Calu3 (cell line): Measurements from ENCODE around the gene PREP. TPM values are rescaled to one million over a fixed set of nuclear protein-coding genes. Genes with fewer than 3 reads are reported as not detected.

Source experiments
- BruUV-seq: library from RNA; stranded (reverse); fragments of 400-500 nt; replicated peaks from 2 replicates; lab custom pipeline; 2021; lab: Mats Ljungman, UMichigan
- CTCF ChIA-PET: fragments of 300-600 bp; sonication (Branson Sonifier 250); formaldehyde crosslinking; loops from one replicate; lab custom pipeline; 2022; ENCODE audit warnings: antibody characterized with exemption; lab: Charles Lee
- DNase-seq: peaks from one replicate; pipeline ENCODE4 v3.0.0; 2022
- H3K27ac Mint-ChIP-seq: one replicate; pipeline ENCODE4 v1.8.0; 2022; ENCODE audit warnings: mixed read lengths; ENCODE audit not compliant: unreplicated experiment
- H3K27me3 Mint-ChIP-seq: one replicate; pipeline ENCODE4 v1.8.0; 2022; ENCODE audit warnings: mixed read lengths; ENCODE audit not compliant: unreplicated experiment
- H3K36me3 Mint-ChIP-seq: one replicate; pipeline ENCODE4 v1.8.0; 2022; ENCODE audit warnings: mild to moderate bottlenecking, moderate library complexity, mixed read lengths; ENCODE audit not compliant: insufficient read depth, unreplicated experiment
- H3K4me1 Mint-ChIP-seq: one replicate; pipeline ENCODE4 v1.8.0; 2022; ENCODE audit warnings: mild to moderate bottlenecking, low read depth, mixed read lengths; ENCODE audit not compliant: unreplicated experiment
- H3K4me3 Mint-ChIP-seq: one replicate; pipeline ENCODE4 v1.8.0; 2022; ENCODE audit warnings: mild to moderate bottlenecking, low read depth, moderate library complexity, mixed read lengths; ENCODE audit not compliant: unreplicated experiment
- H3K9me3 Mint-ChIP-seq: one replicate; pipeline ENCODE4 v1.8.0; 2022; ENCODE audit warnings: low read depth, mixed read lengths; ENCODE audit not compliant: unreplicated experiment
- intact Hi-C: fragments of 100-400 bp; cut with micrococcal nuclease; formaldehyde crosslinking; loops from one replicate; pipeline ENCODE4 v1.10.0; 2022; ENCODE audit not compliant: unreplicated experiment
- total RNA-seq: library from RNA; stranded (reverse); gene quantifications from 2 replicates; pipeline ENCODE4 v1.2.3, GENCODE V29; 2022
- TF ChIP-seq, protein P1 (sequence below): fragments of 200-600 bp; IDR thresholded peaks from one replicate; pipeline ENCODE4 v1.8.0; 2022; ENCODE audit warnings: antibody characterized with exemption; ENCODE audit not compliant: unreplicated experiment

PREP gene
- total RNA-seq, 1 experiment from 2014 or later = 70.4 TPM

GRCh38 chr6:105336986-105337385 is 65.9 kb downstream of the PREP start:
- no peak for DNase-seq
- H3K4me3 Mint-ChIP-seq = no peak overlapping the region
- H3K4me1 Mint-ChIP-seq = no peaks in the 10 kb centered on the region
- no peak overlapping the region for H3K27ac Mint-ChIP-seq
- CTCF ChIA-PET = no interaction called here
- TF ChIP-seq, protein P1, sequence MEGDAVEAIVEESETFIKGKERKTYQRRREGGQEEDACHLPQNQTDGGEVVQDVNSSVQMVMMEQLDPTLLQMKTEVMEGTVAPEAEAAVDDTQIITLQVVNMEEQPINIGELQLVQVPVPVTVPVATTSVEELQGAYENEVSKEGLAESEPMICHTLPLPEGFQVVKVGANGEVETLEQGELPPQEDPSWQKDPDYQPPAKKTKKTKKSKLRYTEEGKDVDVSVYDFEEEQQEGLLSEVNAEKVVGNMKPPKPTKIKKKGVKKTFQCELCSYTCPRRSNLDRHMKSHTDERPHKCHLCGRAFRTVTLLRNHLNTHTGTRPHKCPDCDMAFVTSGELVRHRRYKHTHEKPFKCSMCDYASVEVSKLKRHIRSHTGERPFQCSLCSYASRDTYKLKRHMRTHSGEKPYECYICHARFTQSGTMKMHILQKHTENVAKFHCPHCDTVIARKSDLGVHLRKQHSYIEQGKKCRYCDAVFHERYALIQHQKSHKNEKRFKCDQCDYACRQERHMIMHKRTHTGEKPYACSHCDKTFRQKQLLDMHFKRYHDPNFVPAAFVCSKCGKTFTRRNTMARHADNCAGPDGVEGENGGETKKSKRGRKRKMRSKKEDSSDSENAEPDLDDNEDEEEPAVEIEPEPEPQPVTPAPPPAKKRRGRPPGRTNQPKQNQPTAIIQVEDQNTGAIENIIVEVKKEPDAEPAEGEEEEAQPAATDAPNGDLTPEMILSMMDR = no peak
- H3K36me3 Mint-ChIP-seq = peaks cover 22% of the 10 kb centered on the region
- intact Hi-C loops = no loop called here
- no peaks in the 10 kb centered on the region for H3K9me3 Mint-ChIP-seq
- no peaks in the 10 kb centered on the region for H3K27me3 Mint-ChIP-seq
- no TSS peak for BruUV-seq

DNA sequence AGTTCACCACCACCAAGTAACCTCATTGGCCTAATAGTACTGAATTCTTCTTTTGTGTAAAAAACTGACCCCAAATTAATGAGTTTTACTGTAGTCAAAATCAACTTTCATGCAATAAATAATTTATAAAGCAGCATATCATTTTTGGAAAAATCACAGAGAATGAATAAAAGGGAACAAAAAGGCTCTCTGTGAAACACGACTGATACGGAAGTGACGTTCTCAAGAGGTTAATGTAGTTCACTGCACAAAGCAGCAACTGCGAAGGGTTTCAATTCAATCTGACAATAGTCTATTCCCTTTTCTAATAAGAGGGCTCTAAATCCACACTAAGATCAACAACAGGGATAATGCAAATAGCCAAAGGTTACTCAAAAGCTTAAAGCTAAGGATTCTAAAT is 70.3 kb downstream of the PREP start:
- intact Hi-C loops = no loop called here
- Mint-ChIP-seq H3K4me3 (no peak overlapping the region), H3K27me3 (no peaks in the 10 kb centered on the region), H3K27ac (no peak overlapping the region), H3K9me3 (no peaks in the 10 kb centered on the region), H3K36me3 (peaks cover 25% of the 10 kb centered on the region), H3K4me1 (peaks cover 11% of the 10 kb centered on the region)
- CTCF ChIA-PET = no interaction called here
- TF ChIP-seq, protein P1 = no peak
- no peak for DNase-seq
- BruUV-seq = no TSS peak

DNA sequence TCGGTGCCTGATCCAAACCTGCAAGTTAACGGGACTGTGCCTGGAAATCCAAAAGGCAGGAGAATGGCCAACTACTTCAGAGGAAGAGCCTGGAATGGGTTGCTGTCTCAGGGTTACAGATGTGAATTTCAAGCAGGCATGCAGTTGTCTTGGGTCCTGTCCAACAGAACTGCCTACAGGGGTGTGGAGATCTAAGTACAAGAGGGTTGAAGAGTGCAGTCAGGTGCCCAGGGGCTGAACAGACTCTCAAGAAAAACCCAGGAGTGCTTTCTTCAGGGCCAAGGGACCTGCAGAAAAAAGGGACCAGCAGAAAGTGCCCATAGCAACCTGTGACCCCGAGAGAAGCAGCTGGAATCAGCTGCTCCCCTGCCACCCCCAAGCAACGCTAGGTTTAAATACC is 71.0 kb downstream of the PREP start:
- Mint-ChIP-seq H3K27ac (no peak overlapping the region), H3K9me3 (no peaks in the 10 kb centered on the region), H3K4me3 (no peak overlapping the region), H3K36me3 (peaks cover 25% of the 10 kb centered on the region), H3K4me1 (peaks cover 18% of the 10 kb centered on the region), H3K27me3 (no peaks in the 10 kb centered on the region)
- CTCF ChIA-PET = no interaction called here
- BruUV-seq = no TSS peak
- DNase-seq = no peak
- TF ChIP-seq, protein P1 = no peak
- intact Hi-C loops = no loop called here

DNA sequence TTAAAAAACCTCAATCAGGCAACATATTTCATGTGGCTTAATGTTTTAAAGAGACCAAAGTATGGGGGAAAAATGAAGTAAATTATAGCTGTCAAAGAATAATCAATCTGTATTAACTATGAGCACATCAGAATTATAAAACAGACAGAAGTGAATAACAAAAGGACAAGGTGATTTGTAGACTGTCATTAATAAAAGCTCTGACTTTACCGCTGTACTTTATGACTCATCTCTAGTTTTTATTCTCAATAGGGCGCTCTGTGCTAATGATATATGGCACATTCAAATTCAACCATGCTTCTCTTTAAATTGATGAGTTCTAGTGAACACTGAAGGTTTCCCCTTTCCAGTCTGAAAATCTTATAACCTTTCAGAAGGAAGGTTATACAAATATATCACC is 72.0 kb downstream of the PREP start:
- H3K27me3 Mint-ChIP-seq = no peaks in the 10 kb centered on the region
- TF ChIP-seq, protein P1 = no peak
- no peak overlapping the region for H3K27ac Mint-ChIP-seq
- H3K4me3 Mint-ChIP-seq = no peak overlapping the region
- peaks cover 26% of the 10 kb centered on the region for H3K4me1 Mint-ChIP-seq
- H3K9me3 Mint-ChIP-seq = no peaks in the 10 kb centered on the region
- intact Hi-C loops = no loop called here
- CTCF ChIA-PET = no interaction called here
- H3K36me3 Mint-ChIP-seq = peaks cover 32% of the 10 kb centered on the region
- DNase-seq = no peak
- BruUV-seq = no TSS peak
